Activated CD8-positive, alpha-beta T cell treated with anti-CD3 and anti-CD28 coated beads, Interleukin-2, amount 10 ng/mL, durations not matched to agents 7 days and 5 days (primary cell): Measurements from ENCODE around the gene LBX1. TPM values are rescaled to one million over a fixed set of nuclear protein-coding genes. Genes with fewer than 3 reads are reported as not detected.

Experiments
- ATAC-seq: fragments of 150-1000 bp; cut with Tn5 transposase; one replicate; pipeline ENCODE4 v1.10.0; 2021; ENCODE audit warnings: moderate library complexity
- CTCF ChIA-PET: fragments of 350-600 bp; sonication (Branson Sonifier 250); formaldehyde crosslinking; loops from one replicate; lab custom pipeline; 2021; ENCODE audit warnings: antibody characterized with exemption; lab: Charles Lee
- POLR2A ChIA-PET: fragments of 350-600 bp; sonication (Branson Sonifier 250); formaldehyde crosslinking; loops from one replicate; lab custom pipeline; 2021; ENCODE audit warnings: antibody characterized with exemption; lab: Charles Lee
- DNase-seq: peaks from one replicate; pipeline ENCODE4 v3.0.0-alpha.2; 2020
- H3K27ac Mint-ChIP-seq: one replicate; pipeline ENCODE4 v1.8.0; 2021; ENCODE audit warnings: mild to moderate bottlenecking, mixed read lengths
- H3K27me3 Mint-ChIP-seq: one replicate; pipeline ENCODE4 v1.8.0; 2021; ENCODE audit warnings: low read depth, mixed read lengths
- H3K36me3 Mint-ChIP-seq: one replicate; pipeline ENCODE4 v1.8.0; 2021; ENCODE audit warnings: low read depth, mixed read lengths
- H3K4me1 Mint-ChIP-seq: one replicate; pipeline ENCODE4 v1.8.0; 2021; ENCODE audit warnings: low read depth, mixed read lengths
- H3K4me3 Mint-ChIP-seq: one replicate; pipeline ENCODE4 v1.8.0; 2021; ENCODE audit warnings: mild to moderate bottlenecking, mixed read lengths
- H3K9me3 Mint-ChIP-seq: one replicate; pipeline ENCODE4 v1.8.0; 2022; ENCODE audit warnings: mixed read lengths; ENCODE audit not compliant: insufficient read depth
- total RNA-seq, 2 experiments: library from RNA; stranded (reverse); gene quantifications; one replicate each; pipeline ENCODE4 v1.2.3, GENCODE V29; 2021

The LBX1 gene
- total RNA-seq, 2 experiments from 2014 or later = not detected

DNA sequence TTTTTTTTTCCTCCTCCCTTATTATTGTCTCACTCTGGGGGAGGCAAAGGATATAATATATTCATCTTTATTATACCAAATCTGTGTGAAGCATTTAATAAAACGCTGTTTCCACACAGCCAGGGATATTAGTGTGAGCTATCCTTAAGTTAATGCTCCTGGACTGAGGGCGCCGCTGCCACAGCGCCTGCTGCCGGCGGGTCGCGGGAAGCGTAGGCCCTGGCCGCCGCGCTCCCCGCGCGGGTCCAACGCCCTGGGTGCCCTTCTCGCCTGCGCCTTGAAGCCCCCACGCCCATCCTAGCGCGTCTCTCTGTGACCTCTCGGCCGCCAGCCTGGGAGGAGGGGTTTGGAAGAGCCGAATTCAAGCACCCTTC, 9.5 kb upstream of the LBX1 start:
- Mint-ChIP-seq H3K27me3 (peaks cover 64% of the 10 kb centered on the region), H3K36me3 (no peaks in the 10 kb centered on the region), H3K9me3 (no peaks in the 10 kb centered on the region), H3K27ac (no peak overlapping the region), H3K4me3 (no peak overlapping the region), H3K4me1 (peaks cover 6% of the 10 kb centered on the region)
- peak; percentile 72 for ATAC-seq
- DNase-seq = no peak
- POLR2A ChIA-PET = no interaction called here
- CTCF ChIA-PET = interaction anchor here (0.5 to 2.5 kb wide), 8 partner anchors 13 to 97 kb away, joined by 4 to 16 read pairs (median 5); no protein-coding TSS in a partner anchor

DNA sequence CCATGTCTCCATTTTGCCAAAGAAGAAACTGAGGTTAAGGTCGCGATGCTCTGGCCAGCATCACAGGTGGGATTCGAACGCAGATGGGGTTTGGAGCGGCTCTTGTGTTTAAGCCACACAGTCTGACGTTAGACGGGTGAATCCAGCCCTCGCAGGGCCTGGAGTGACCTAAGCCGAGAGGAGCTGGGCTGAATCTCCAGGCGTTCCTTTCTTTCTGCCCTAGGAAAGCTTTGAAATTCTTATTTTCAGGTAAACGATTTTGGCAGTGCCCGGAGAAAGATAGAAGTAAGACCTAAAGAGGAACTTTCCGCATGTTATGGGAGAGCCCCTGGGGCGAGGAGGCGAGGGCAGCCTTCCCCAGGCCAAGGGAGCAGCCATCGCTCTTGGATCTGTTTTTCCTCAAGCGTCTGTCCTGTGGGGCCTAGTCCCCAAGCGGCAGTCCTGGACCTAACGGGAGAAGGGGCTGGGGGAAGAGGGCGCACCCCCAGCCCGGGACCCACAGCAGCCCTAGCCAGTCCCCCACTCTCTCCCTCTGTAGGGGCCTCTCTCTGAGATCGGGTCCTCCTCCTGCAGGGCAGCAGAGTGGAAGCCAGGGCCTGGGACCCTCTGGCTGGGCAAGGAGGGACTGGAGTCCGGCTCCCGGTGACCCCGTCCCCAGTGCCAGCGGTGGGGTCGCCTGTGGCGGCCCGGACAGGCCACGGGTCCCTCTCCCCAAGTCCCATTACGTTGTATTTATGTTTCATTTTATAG, 8.9 kb upstream of the LBX1 start:
- peaks cover 69% of the 10 kb centered on the region for H3K27me3 Mint-ChIP-seq
- no peak overlapping the region for H3K4me3 Mint-ChIP-seq
- no peaks in the 10 kb centered on the region for H3K36me3 Mint-ChIP-seq
- no peak overlapping the region for H3K27ac Mint-ChIP-seq
- H3K4me1 Mint-ChIP-seq = peaks cover 6% of the 10 kb centered on the region
- ChIA-PET POLR2A (no interaction called here), CTCF (interaction anchor here (0.6 to 2.3 kb wide), 7 partner anchors 13 to 215 kb away, joined by 3 to 16 read pairs (median 5); no protein-coding TSS in a partner anchor)
- ATAC-seq (no peak), DNase-seq (no peak)
- H3K9me3 Mint-ChIP-seq = no peaks in the 10 kb centered on the region

DNA sequence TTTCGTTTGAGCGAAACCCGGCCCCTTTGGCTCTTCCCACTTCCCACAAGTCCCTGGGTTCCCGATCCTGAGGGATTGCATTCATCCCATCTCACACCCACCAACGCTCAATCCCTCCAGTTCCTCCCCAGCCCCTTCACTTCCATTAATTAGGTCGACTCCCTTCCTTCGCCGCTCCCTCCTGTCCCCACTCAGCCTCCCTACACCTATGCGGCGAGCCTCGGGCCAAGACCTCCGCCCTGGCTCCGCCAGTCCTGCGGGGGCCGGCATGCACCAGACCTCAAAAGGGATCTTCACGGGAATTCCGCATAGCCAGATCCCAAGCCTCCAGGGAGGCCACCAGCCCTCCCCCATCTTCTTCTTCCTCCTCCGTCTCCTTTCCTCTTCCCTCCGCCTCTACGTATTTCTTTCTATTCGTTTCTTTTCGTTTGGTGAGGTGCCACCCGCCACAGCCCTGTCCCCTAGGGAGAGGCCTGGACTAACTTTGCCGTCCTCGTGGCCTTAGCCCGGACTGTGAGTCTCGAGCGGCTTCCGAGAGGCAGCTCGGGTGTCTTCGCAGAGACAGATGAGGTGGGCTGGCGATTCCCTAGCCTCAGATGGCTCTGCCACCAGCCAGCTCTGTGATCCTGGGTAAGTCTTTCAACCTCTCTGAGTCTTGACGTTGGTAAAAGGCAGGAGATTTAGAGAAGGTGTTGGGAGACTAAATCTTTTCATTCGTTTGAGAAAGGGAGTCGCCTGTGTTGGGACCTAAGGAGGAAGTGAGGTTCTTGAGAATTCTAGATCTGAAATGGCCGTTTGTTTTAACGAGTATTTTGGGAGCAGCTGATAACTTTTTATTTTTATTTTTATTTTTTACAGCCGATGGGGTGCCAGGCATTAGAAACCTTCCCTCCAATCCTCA, 8.1 kb upstream of the LBX1 start:
- Mint-ChIP-seq H3K27me3 (peaks cover 75% of the 10 kb centered on the region), H3K36me3 (no peaks in the 10 kb centered on the region), H3K4me3 (no peak overlapping the region), H3K4me1 (peaks cover 6% of the 10 kb centered on the region), H3K27ac (no peak overlapping the region), H3K9me3 (no peaks in the 10 kb centered on the region)
- ChIA-PET POLR2A (no interaction called here), CTCF (interaction anchor here (0.6 to 1.9 kb wide), 4 partner anchors 16 to 216 kb away, joined by 3 to 16 read pairs (median 6); no protein-coding TSS in a partner anchor)
- DNase-seq = no peak
- ATAC-seq = no peak

DNA sequence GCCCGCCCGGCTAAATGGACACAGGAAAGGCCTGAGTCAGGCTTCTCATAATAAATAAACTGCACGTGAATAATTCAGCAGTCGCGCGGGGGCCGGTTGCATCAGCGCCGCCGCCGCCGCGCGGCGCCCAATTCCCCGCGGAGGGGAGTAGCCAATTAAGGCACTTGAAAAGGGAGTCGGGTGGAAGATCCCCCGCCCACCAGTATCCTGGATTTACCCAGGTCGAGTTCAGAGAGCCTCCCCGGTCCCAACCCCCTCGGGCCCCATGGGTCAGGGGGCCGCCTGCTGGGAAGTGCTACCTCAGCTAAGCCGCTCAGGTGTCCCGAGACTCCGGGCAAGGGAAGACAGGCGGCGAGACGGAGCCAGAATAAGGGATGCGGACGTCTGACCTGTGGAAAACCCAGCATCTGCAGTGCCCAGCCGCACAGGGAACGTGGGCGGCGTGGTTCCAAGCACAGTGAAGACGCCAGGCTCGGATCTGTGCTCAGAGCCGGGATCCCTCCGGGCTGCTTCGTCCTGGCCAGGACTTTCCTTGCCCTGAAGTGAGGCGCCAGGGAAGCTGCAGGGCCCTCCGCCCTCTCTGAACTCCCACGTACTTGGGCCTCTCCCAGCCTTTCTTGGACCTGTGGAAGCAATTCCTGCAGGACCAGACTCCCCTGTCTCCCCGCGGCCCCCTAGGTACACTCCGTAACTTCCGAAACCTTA, 7.3 kb upstream of the LBX1 start:
- Mint-ChIP-seq H3K27me3 (peaks cover 83% of the 10 kb centered on the region), H3K4me1 (peaks cover 6% of the 10 kb centered on the region), H3K27ac (no peak overlapping the region), H3K4me3 (no peak overlapping the region), H3K9me3 (no peaks in the 10 kb centered on the region), H3K36me3 (no peaks in the 10 kb centered on the region)
- peak; percentile 20 for ATAC-seq
- CTCF ChIA-PET = interaction anchor here (1.0 to 1.9 kb wide), 5 partner anchors 16 to 95 kb away, joined by 3 to 9 read pairs (median 3); no protein-coding TSS in a partner anchor
- DNase-seq = no peak
- POLR2A ChIA-PET = no interaction called here

DNA sequence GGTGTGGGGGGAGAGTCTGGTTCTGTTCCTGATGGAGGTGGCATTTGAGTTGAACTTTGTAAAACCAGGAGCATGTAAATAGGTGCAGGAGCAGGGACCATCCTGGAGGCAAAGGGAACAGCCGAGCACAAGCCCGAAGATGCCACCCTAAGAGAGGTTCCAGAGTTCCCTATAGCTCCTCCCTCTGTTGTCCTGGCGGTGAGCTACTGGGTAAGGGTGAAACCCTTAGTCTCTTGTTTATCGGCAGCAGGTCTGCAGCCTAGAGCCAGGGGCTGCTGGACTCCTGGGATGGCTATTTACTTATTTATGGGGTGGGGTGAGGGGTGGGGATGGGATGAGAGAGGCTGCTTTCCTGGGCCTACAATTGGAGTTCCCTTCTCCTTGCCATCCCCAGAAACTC, 6.5 kb upstream of the LBX1 start:
- Mint-ChIP-seq H3K9me3 (no peaks in the 10 kb centered on the region), H3K27ac (no peak overlapping the region), H3K4me3 (no peak overlapping the region), H3K4me1 (peaks cover 6% of the 10 kb centered on the region), H3K27me3 (peaks cover 86% of the 10 kb centered on the region), H3K36me3 (no peaks in the 10 kb centered on the region)
- ChIA-PET POLR2A (no interaction called here), CTCF (interaction anchor here (1.0 to 1.9 kb wide), 5 partner anchors 15 to 94 kb away, joined by 3 to 9 read pairs (median 3); no protein-coding TSS in a partner anchor)
- DNase-seq = no peak
- no peak for ATAC-seq

DNA sequence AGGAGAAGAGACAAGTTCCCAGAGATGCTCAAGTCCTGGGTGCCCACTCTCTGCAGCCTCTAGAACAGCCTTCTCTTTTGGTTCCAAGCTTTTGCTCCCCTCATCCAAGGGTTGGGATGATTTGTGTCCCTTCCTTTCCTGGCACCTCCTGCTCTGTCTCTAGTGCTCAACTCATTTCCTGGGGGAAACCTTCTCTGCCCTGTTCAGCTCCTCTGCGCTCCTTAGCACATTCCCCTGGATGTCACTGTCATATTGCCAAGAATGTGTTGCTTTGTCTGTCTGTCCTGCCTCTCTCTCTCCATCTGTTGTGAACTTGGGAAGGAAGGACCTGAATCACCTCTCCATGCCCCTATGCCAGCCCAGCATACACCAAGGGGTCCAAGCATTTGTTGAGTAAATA, 5.1 kb upstream of the LBX1 start:
- POLR2A ChIA-PET = no interaction called here
- Mint-ChIP-seq H3K9me3 (no peaks in the 10 kb centered on the region), H3K36me3 (no peaks in the 10 kb centered on the region), H3K4me3 (no peak overlapping the region), H3K4me1 (peaks cover 6% of the 10 kb centered on the region), H3K27ac (no peak overlapping the region), H3K27me3 (peaks cover 79% of the 10 kb centered on the region)
- DNase-seq (no peak), ATAC-seq (no peak)
- CTCF ChIA-PET = interaction anchor here (1.4 kb wide), 1 partner anchor 20 kb away, joined by 5 read pairs; no protein-coding TSS in a partner anchor

DNA sequence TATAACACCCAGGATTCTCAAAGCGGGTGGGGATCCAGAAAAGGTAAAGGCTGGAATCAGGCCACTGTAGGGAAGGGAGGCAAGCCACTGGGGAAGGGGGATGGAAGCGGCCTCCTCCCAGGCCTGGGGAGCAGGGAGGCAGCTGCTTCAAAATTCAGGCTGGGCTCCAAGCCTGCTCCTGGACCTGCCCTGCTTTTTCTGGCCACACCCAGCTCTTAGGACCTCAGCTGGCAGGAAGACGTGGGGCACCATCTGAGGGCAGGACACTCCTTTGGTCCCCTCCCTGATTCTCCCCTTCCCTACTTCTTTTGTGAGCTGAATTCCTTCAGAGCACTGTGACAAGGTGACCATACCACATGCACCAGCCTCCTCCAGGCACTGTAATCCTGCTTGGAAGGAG, 4.6 kb upstream of the LBX1 start:
- Mint-ChIP-seq H3K9me3 (no peaks in the 10 kb centered on the region), H3K27ac (no peak overlapping the region), H3K4me3 (no peak overlapping the region), H3K27me3 (peaks cover 79% of the 10 kb centered on the region), H3K36me3 (no peaks in the 10 kb centered on the region), H3K4me1 (peaks cover 6% of the 10 kb centered on the region)
- ChIA-PET CTCF (interaction anchor here (1.4 kb wide), 1 partner anchor 20 kb away, joined by 5 read pairs; no protein-coding TSS in a partner anchor), POLR2A (no interaction called here)
- DNase-seq = no peak
- ATAC-seq = no peak

DNA sequence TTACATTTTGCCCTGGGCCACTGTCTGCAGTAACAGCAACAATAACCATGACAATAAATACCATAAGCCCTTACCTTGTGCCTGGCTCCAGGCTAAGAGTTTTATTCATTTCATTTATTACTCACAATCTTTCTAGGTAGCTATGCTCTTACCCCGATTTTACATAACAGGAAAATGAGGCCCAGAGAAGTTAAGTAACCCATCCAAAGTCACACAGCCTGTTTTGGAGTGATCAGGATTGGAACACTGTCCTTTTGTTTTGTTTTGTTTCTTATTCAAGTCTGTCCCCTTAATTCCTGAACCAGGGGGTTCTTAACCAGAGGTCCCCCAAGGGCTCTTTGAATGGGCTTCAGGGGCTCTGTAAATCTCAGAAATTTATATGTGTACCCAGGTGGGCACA, 4.2 kb upstream of the LBX1 start:
- no peak overlapping the region for H3K4me3 Mint-ChIP-seq
- ATAC-seq (no peak), DNase-seq (no peak)
- H3K36me3 Mint-ChIP-seq = no peaks in the 10 kb centered on the region
- no peak overlapping the region for H3K27ac Mint-ChIP-seq
- H3K4me1 Mint-ChIP-seq = peaks cover 6% of the 10 kb centered on the region
- H3K27me3 Mint-ChIP-seq = peaks cover 78% of the 10 kb centered on the region
- no peaks in the 10 kb centered on the region for H3K9me3 Mint-ChIP-seq
- CTCF ChIA-PET = no interaction called here
- POLR2A ChIA-PET = no interaction called here

DNA sequence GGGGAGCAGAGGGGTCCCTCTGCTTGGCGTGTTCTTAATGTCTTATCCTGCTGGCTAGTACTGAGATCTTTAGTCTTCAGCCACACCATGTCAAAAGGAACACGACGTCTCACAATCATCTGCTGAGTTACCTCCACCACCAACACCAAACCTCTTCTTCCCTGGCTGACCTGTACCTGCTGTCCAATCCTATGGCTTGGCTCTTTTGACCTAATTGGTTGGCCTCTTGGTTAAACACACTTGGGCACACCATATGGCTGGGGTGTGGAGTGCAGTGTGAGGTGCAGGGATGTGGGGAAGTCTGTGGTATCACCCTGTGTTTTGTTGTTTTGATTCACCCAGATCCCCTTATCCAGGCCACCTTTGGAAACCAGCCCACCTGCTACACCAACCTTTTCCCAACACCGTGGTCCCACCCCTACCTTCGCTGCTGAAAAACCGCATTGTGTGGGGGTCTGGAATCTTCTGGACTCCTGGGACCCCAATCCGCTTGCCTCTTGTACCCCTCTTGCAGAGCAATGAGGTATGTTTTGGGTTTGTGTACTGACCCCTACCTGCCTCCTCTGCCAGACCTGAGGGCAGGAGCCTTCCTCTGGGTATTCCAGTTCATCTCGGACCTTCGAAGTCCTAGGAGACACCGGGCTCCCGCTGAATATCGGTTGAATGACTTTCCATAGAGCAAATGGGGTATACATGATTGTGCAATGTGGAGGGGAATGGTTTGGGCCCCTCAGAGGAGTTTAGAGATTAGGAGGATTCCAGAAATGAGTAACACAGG, 2.8 kb upstream of the LBX1 start:
- ChIA-PET POLR2A (no interaction called here), CTCF (no interaction called here)
- ATAC-seq (no peak), DNase-seq (no peak)
- Mint-ChIP-seq H3K4me1 (peaks cover 10% of the 10 kb centered on the region), H3K27me3 (peaks cover 76% of the 10 kb centered on the region), H3K9me3 (no peaks in the 10 kb centered on the region), H3K4me3 (no peak overlapping the region), H3K36me3 (no peaks in the 10 kb centered on the region), H3K27ac (no peak overlapping the region)

DNA sequence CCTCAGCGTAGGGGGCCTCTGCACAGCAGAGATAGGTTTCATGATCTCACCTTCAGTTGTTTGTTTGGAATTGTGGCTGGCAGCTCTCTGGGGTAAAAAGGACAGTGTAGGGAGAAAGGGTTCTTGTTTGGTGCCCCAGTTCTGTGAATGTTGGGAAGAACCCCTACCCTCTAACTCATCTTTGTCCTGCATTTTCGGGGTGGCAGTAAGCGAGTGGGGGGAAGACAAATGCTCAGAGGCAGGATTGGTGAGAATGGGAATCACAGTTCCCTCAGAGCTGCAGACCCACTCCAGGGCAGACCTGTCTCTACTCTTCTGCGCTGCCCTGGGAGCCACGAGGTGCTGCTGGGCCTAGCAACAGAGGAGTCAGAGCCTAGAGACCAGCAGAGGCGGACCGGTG, 1.8 kb upstream of the LBX1 start:
- ChIA-PET POLR2A (no interaction called here), CTCF (interaction anchor here (1.9 kb wide), 1 partner anchor 16 kb away, joined by 10 read pairs; no protein-coding TSS in a partner anchor)
- Mint-ChIP-seq H3K36me3 (no peaks in the 10 kb centered on the region), H3K9me3 (no peaks in the 10 kb centered on the region), H3K4me1 (peaks cover 14% of the 10 kb centered on the region), H3K27me3 (peaks cover 78% of the 10 kb centered on the region), H3K4me3 (no peak overlapping the region), H3K27ac (no peak overlapping the region)
- DNase-seq = no peak
- no peak for ATAC-seq
